Upper lobe of left lung (tissue), 4 donors: ENCODE data around the gene CTPS1.

Experiments
- CTCF ChIP-seq, 6 experiments: fragments of 450-650 bp in 4 of 6; fragments of 200-600 bp in 2 of 6; sonication (generic) in 2 of 6; IDR thresholded peaks; one replicate each; pipeline ENCODE4 v1.5.1; 2016 to 2019; ENCODE audit warnings: antibody characterized with exemption in 6 of 6
- EP300 ChIP-seq, 4 donors: sonication (generic); formaldehyde crosslinking; IDR thresholded peaks; one replicate each; pipeline ENCODE4 v1.5.1; 2017; ENCODE audit warnings: antibody characterized with exemption in 4 of 4, control low read depth in 2 of 4

GRCh38 chr1:41044187-41044586, 64.7 kb downstream of the CTPS1 start:
- TF ChIP-seq EP300 (IDR thresholded peaks at IDR 0.05) = no peak
- TF ChIP-seq CTCF (IDR thresholded peaks at IDR 0.05) = no peak
